GM21381 (cell line): ENCODE data around the gene RNPEP.
A peak's percentile ranks its signal among the peaks of the same experiment; 100 is the strongest.
"Not testable (repeated sequence)": the region's sequence is repeated elsewhere in the genome, so short reads cannot be mapped to it uniquely, and the experiment has no call there.

ENCODE experiments used
- ATAC-seq: cut with Tn5 transposase; IDR thresholded peaks from one replicate; pipeline ENCODE4 v1.9.1; 2021; ENCODE audit warnings: mild to moderate bottlenecking, moderate library complexity; ENCODE audit not compliant: unreplicated experiment

The RNPEP gene

DNA sequence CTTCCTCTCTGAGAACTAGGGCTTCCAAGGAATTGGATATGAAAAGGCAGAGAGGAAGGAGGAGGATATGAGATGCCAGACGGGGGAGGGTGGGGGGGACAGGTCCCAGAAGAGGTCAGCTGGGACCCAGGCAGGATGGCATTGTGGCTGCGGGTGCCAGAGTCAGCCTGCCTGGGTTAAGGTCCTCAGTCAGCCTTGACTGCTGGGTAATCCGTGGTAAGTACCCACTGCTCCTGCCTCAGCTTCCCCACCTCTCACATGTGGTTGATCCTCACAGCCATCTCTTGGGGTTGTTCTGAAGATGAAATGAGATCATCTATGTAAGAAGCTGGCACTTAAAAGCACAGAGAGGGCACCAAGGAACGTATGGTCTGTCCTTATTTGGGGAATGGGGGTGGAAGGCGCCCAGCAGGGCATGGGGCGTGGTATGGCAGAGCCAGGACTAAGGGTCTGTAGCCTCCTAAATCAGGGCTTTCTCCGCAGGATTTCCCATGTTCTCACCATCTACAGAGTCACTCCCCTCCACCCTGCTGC, 51.8 kb downstream of the RNPEP start:
- no peak for ATAC-seq

GRCh38 chr1:202034683-202035462, 52.4 kb downstream of the RNPEP start:
- no peak for ATAC-seq

GRCh38 chr1:202036595-202037387, 54.3 kb downstream of the RNPEP start:
- ATAC-seq, result no peak

DNA sequence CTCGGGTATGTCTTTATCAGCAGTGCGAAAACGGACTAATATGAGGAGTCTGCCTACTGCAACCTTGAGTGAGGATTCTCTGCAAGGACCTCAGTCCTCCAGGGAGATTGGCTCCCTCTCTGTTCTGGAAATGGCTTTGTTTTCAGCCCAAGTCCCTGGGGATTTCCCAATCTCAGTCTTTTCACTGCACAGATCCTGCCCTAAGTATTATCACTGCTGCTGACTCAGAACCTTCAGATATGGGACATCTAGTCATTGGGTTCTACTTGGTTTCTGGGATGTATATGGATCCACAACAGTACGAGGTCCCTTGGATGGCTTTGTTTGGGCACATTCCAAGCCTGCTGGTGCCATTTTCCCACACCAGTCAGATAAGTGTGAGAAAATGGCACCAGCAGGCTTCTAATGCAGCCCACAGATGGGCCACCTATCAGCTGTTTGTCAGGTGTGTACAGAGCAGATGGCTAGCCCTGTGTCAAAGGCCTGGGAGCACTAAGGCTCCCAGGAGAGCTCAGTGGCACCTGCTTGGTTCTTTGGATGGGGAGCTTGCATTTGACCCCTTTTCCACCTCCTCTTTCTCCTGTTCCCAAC, 55.4 kb downstream of the RNPEP start:
- ATAC-seq, result no peak

- ATAC-seq, result peak; percentile 45
Measured at GRCh38 chr1:202038688-202039346, 56.4 kb downstream of the RNPEP start.

- ATAC-seq, result no peak
Measured at GRCh38 chr1:202045705-202046104, 63.3 kb downstream of the RNPEP start.

DNA sequence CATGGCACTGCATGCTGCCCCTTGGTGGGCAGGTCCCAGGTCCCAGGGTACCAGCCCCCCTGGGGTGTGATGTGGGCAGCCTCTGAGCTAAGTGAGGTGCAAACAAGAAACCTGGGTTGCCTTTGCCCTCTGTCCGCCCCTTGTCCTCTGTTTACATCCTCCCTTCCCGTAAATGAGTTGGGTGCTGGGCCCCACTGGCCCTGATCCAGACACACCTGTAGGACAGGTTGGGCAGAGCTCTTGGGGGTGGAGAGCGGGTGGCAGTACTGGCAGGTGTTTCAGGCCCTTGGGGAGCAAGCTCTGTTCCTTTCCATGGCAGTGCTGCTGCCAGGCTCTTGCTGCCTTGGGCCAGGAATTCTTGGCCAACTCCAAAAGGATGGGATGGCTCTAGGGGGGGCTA, 63.8 kb downstream of the RNPEP start:
- no peak for ATAC-seq

DNA sequence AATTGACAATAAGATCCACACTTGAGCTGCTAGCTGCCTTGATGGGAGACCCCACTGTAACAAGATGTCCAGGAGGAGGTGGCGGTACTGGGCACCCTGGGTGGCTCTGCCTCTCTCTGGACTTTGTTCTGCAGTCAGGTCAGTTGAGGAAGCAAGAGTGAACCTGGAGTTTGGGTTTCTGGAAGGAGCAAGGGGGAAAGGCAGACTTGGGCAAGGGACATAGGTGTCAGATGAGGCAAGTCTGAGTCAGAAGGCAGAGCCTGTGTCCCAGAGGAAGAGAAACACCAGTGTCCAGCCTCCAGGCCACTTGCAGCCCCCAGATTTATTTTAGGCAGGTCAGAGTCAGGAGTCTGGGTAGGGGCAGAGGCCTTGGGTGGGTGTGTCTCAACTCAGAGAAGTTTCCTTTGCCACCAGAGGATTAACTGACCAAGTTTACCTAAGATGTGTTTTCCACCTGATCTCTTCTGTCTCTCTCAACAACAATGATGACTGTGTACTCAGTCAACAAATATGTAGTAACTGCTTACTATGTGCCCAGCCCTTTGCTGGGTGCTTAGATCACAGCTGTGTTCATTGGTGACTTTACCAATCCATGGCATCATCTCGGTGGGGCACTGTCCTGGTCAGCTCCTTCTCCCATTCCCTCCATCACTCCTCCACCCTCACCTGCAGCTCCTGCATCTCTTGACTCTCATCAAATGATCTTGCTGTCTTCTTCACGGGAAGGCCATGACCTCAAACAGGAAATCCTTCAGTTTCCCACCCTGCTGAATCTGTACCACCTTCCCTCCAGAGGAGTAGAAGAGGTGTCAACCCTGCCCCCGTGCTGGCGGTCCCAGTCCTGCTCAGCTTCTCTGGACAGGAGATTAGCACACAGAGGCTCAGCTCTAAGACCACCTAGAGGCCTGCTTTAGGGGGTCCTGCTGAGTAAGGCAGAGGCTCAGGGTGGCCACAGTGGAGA, 64.6 kb downstream of the RNPEP start:
- no peak for ATAC-seq

DNA sequence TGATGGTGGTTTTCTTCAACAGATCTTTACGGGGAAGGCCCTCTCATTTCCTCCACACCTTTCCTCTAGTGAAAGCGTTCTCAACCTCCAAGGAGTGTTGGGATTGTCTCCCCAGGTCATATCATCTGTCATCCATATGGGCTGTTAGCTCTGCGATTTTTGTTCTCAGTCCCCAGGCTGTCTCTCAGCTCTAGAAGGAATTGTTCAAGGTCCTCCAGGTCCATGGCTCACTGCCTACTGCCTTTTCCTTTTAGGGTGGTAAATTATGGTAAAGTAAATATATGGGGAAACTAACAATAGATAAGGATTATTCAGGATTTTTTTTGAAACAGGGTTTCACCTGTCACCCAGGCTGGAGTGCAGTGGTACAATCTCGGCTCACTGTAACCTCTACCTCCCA, 65.5 kb downstream of the RNPEP start:
- no peak for ATAC-seq

DNA sequence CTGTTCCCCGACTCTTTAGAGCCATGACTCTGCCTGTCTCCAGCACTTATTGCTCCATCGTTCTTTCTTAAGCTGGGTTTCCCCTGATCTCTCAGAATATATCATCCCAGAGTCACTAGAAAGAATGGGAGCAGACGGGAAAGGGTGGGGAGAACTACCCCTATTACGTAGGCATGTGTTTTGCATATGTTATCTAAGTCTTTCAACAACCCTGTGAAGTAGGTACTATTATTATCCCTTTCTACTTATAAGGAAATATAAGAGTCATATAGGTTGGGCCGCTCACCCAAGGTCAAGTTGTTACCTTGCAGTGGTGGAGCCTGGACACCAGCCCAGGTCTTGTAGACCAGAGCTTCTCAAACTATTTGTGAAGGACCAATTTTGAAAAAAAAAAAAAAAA, 66.7 kb downstream of the RNPEP start:
- no peak for ATAC-seq

- no peak for ATAC-seq
Measured at GRCh38 chr1:202054094-202054493, 71.6 kb downstream of the RNPEP start.

GRCh38 chr1:202054673-202055072, 72.2 kb downstream of the RNPEP start:
- ATAC-seq, result not testable (repeated sequence)
